Fibroblast of mammary gland (primary cell): ENCODE results near the gene INPP5D.
"Not testable (repeated sequence)": the region's sequence is repeated elsewhere in the genome, so short reads cannot be mapped to it uniquely, and the experiment has no call there.

Source experiments
- DNase-seq: peaks from one replicate; pipeline ENCODE4 v3.0.0-alpha.2; 2010; ENCODE audit warnings: low read depth
- H3K4me3 ChIP-seq: 2 replicates; pipeline ENCODE4 v1.5.1; 2011; ENCODE audit warnings: low read depth, mild to moderate bottlenecking, low read length, moderate library complexity; ENCODE audit not compliant: control insufficient read depth
- TF ChIP-seq, protein P1 (sequence below): conservative IDR thresholded peaks from 2 replicates; pipeline ENCODE4 v1.5.1; 2011; ENCODE audit warnings: low read depth, low read length, inconsistent platforms; ENCODE audit not compliant: control insufficient read depth, insufficient read depth

Gene INPP5D

DNA sequence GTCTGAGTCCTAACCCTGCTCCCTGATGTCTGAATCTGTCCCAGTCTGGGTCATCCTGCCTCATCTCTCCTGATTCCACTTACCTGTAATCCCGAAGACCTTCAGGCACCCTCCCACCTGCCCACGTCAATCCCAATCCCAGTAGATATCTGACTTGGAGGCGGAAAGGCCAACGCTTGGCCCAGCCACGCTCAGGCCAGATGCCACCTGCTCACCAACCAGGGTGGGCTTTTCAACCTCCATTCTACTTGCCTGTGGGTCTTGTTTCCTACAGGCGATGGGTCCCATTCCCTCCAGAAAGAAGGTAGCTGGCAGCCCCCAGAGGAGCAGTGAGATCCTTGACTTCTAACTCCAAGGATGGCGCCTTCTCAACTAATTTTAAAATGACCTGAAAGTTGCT is 59.7 kb downstream of the INPP5D start:
- H3K4me3 ChIP-seq: no peak overlapping the region
- no peak for DNase-seq
- TF ChIP-seq, protein P1, sequence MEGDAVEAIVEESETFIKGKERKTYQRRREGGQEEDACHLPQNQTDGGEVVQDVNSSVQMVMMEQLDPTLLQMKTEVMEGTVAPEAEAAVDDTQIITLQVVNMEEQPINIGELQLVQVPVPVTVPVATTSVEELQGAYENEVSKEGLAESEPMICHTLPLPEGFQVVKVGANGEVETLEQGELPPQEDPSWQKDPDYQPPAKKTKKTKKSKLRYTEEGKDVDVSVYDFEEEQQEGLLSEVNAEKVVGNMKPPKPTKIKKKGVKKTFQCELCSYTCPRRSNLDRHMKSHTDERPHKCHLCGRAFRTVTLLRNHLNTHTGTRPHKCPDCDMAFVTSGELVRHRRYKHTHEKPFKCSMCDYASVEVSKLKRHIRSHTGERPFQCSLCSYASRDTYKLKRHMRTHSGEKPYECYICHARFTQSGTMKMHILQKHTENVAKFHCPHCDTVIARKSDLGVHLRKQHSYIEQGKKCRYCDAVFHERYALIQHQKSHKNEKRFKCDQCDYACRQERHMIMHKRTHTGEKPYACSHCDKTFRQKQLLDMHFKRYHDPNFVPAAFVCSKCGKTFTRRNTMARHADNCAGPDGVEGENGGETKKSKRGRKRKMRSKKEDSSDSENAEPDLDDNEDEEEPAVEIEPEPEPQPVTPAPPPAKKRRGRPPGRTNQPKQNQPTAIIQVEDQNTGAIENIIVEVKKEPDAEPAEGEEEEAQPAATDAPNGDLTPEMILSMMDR: no peak

- H3K4me3 ChIP-seq: no peak overlapping the region
- TF ChIP-seq, protein P1: no peak
- DNase-seq: no peak
Observed at GRCh38 chr2:233120459-233120858, 60.3 kb downstream of the INPP5D start.

GRCh38 chr2:233121856-233122255 is 61.7 kb downstream of the INPP5D start:
- no peak overlapping the region for H3K4me3 ChIP-seq
- TF ChIP-seq, protein P1: no peak
- no peak for DNase-seq

GRCh38 chr2:233122541-233122940 is 62.4 kb downstream of the INPP5D start:
- TF ChIP-seq, protein P1: no peak
- no peak for DNase-seq
- H3K4me3 ChIP-seq: no peak overlapping the region

GRCh38 chr2:233123576-233123975 is 63.4 kb downstream of the INPP5D start:
- not testable (repeated sequence) for DNase-seq, H3K4me3 ChIP-seq

DNA sequence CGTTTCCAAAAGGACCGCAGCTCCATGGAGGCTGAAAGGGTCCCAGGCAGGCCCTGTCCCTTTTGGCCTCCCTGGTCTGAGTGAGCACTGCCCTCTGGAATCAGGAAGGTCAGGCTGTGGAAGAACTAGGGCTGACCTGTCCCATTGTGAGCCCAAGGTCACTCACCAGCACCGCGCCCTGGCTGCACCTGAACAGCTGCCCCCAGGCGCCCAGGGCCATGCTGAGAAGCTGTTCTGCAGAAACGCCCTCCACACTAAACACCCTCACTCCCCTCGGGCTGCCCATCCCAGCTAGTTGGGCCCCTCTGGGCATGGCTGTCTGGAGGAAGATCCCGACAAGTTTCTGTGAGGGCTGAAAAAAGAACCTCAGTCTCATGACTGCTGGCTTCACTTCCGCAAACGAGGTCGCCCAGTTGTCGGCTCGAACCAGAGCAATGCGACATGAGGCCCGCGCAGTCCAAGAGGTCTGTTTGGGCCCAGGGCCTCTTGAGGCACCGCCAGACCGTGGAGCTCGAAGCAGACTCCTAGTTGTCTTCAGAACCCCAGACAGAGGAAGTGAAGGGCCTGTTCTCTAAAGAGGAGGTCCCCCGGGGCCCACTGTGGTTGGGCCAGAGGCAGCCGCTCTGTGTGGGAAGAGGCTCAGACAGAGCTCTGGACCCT is 64.4 kb downstream of the INPP5D start:
- DNase-seq: no peak
- no peak overlapping the region for H3K4me3 ChIP-seq
- TF ChIP-seq, protein P1: no peak

DNA sequence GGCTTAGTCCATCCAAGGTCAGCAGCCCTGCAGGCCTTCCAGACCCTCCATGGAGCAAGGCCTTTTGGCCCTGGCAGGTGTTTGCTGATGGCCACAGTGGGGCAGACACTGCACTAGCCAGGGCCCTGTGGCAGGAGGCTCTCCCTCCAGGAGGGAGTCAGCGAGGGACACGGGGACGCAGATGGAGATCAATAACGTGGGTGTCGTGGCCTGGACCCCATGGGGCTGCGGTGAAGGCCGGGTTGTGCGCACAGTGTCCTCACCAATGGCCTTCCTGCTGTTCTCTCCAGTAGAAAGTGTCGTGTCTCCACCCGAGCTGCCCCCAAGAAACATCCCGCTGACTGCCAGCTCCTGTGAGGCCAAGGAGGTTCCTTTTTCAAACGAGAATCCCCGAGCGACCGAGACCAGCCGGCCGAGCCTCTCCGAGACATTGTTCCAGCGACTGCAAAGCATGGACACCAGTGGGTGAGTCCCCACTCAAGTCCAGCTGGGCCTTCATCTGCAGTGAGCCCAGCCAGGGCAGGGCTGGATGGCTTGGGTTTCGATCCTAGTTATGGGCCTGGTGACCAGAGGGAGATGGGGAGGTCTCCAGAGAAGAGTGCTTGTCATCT is 65.4 kb downstream of the INPP5D start:
- TF ChIP-seq, protein P1: no peak
- no peak overlapping the region for H3K4me3 ChIP-seq
- DNase-seq: no peak
